ENCODE measurements around the gene LPP.

DNA sequence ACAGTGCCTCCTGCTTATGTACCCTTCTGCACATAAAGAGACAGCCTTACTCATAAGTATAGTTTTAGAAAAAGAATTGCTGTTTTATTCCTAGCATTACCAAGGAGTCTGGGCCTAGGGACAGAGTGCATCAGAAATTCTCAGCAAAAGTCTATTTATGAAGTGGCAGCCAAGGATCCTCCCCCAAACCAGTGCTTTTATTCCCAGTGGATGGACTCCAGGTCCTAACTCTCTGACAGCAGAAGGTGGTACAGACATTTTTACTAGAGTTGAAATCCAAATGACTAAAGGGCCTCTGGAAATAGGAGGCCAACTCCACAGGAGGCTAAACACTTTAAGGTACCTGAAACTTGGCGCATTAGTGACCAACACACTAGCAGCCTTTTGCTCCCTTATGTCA lies 610.7 kb downstream of the LPP start:
- TF ChIP-seq POLR2A (IDR thresholded peaks at IDR 0.05; ENCODE audit: low read depth, low read length) (no peak), POLR2AphosphoS5 (IDR thresholded peaks at IDR 0.05; ENCODE audit: low read depth, low read length) (no peak), TAF1 (IDR thresholded peaks at IDR 0.05; ENCODE audit: low read depth, low read length) (no peak), POU2F2 (IDR thresholded peaks at IDR 0.05; ENCODE audit: low read depth, low read length) (no peak)

Data from GM12891 (cell line).